Measurements from ENCODE around the gene GXYLT1. TPM values are rescaled to one million over a fixed set of nuclear protein-coding genes. Genes with fewer than 3 reads are reported as not detected.

Gene GXYLT1
- polyA plus RNA-seq, 1 donor from 2014 or later: 3.2 TPM

- no peaks in the 10 kb centered on the region for H3K27me3 ChIP-seq (ENCODE audit: insufficient read depth, low read depth, low read length)
- no peaks in the 10 kb centered on the region for H3K36me3 ChIP-seq (ENCODE audit: insufficient read depth, low read length)
- H3K4me3 ChIP-seq (ENCODE audit: low read length): no peak overlapping the region
- H3F3A ChIP-seq (ENCODE audit: insufficient read depth, low read length, poor library complexity, severe bottlenecking): no peaks in the 10 kb centered on the region
- no peak overlapping the region for H3K9ac ChIP-seq (ENCODE audit: low read length)
- no peak overlapping the region for H3K4me2 ChIP-seq (ENCODE audit: low read length)
- no peaks in the 10 kb centered on the region for H3K9me2 ChIP-seq (ENCODE audit: insufficient read depth, low read length)
- no peak overlapping the region for H3K27ac ChIP-seq (ENCODE audit: low read length)
- TF ChIP-seq TAF1 (IDR thresholded peaks at IDR 0.05; ENCODE audit: low read depth) (no peak), MXI1 (conservative IDR thresholded peaks at IDR 0.05; ENCODE audit: poor library complexity, severe bottlenecking) (no peak), POLR2AphosphoS5 (IDR thresholded peaks at IDR 0.05) (no peak), CTCF (IDR thresholded peaks at IDR 0.05; ENCODE audit: poor library complexity, severe bottlenecking) (no peak), EZH2 (IDR thresholded peaks at IDR 0.05; ENCODE audit: borderline replicate concordance, insufficient read depth, low read length, poor library complexity, severe bottlenecking) (no peak), REST (IDR thresholded peaks at IDR 0.05; ENCODE audit: borderline replicate concordance) (no peak), RAD21 (conservative IDR thresholded peaks at IDR 0.05) (no peak), SMC3 (conservative IDR thresholded peaks at IDR 0.05; ENCODE audit: poor library complexity) (no peak), EP300 (conservative IDR thresholded peaks at IDR 0.05; ENCODE audit: poor library complexity, severe bottlenecking) (no peak)
- H3K79me2 ChIP-seq (replicated peaks; ENCODE audit: insufficient read depth, low read length): no peaks in the 10 kb centered on the region
- no peak overlapping the region for H2AFZ ChIP-seq (ENCODE audit: low read depth, low read length)
- no peaks in the 10 kb centered on the region for H4K20me1 ChIP-seq (ENCODE audit: insufficient read depth)
- H3K9me3 ChIP-seq (ENCODE audit: low read length): no peaks in the 10 kb centered on the region
Measured at GRCh38 chr12:42167711-42168110, 23.0 kb upstream of the GXYLT1 start.

GRCh38 chr12:42166501-42166900 is 21.8 kb upstream of the GXYLT1 start:
- H3K36me3 ChIP-seq (ENCODE audit: insufficient read depth, low read length): no peaks in the 10 kb centered on the region

More at GRCh38 chr12:42166501-42166900, 21.8 kb upstream of the GXYLT1 start:
- Histone ChIP-seq H3K79me2 (replicated peaks; ENCODE audit: insufficient read depth, low read length) (no peaks in the 10 kb centered on the region), H3K9me3 (ENCODE audit: low read length) (no peaks in the 10 kb centered on the region), H3K9me2 (ENCODE audit: insufficient read depth, low read length) (no peaks in the 10 kb centered on the region), H3K4me3 (ENCODE audit: low read length) (no peak overlapping the region), H2AFZ (ENCODE audit: low read depth, low read length) (no peak overlapping the region), H3F3A (ENCODE audit: insufficient read depth, low read length, poor library complexity, severe bottlenecking) (no peaks in the 10 kb centered on the region), H3K9ac (ENCODE audit: low read length) (no peak overlapping the region), H4K20me1 (ENCODE audit: insufficient read depth) (no peaks in the 10 kb centered on the region), H3K27me3 (ENCODE audit: insufficient read depth, low read depth, low read length) (no peaks in the 10 kb centered on the region), H3K4me2 (ENCODE audit: low read length) (no peak overlapping the region), H3K27ac (ENCODE audit: low read length) (no peak overlapping the region)
- TF ChIP-seq REST (IDR thresholded peaks at IDR 0.05; ENCODE audit: borderline replicate concordance): no peak
- no peak for TF ChIP-seq RAD21 (conservative IDR thresholded peaks at IDR 0.05)
- TF ChIP-seq EZH2 (IDR thresholded peaks at IDR 0.05; ENCODE audit: borderline replicate concordance, insufficient read depth, low read length, poor library complexity, severe bottlenecking): no peak
- no peak for TF ChIP-seq MXI1 (conservative IDR thresholded peaks at IDR 0.05; ENCODE audit: poor library complexity, severe bottlenecking)
- TF ChIP-seq CTCF (IDR thresholded peaks at IDR 0.05; ENCODE audit: poor library complexity, severe bottlenecking): no peak
- TF ChIP-seq TAF1 (IDR thresholded peaks at IDR 0.05; ENCODE audit: low read depth): no peak
- TF ChIP-seq SMC3 (conservative IDR thresholded peaks at IDR 0.05; ENCODE audit: poor library complexity): no peak
- TF ChIP-seq POLR2AphosphoS5 (IDR thresholded peaks at IDR 0.05): no peak
- TF ChIP-seq EP300 (conservative IDR thresholded peaks at IDR 0.05; ENCODE audit: poor library complexity, severe bottlenecking): no peak
